GM12891 (cell line): ENCODE measurements around the gene MTA2.

Experiments used
- POLR2A ChIP-seq: IDR thresholded peaks from 2 replicates; pipeline ENCODE4 v1.6.1; 2011; ENCODE audit warnings: low read depth, low read length, control low read depth
- POLR2AphosphoS5 ChIP-seq: IDR thresholded peaks from 2 replicates; pipeline ENCODE4 v1.6.1; 2011; ENCODE audit warnings: low read depth, low read length, control low read depth
- SPI1 ChIP-seq: IDR thresholded peaks from 2 replicates; pipeline ENCODE4 v1.6.1; 2011; ENCODE audit warnings: low read depth, low read length, control low read depth

- TF ChIP-seq POLR2A, result no peak
- TF ChIP-seq SPI1, result no peak
- TF ChIP-seq POLR2AphosphoS5, result no peak
Measured at GRCh38 chr11:62546244-62546928, 55.3 kb downstream of the MTA2 start, which contains the start of gene AHNAK.
